ENCODE results near the gene TIMM10B.
A peak's percentile ranks its signal among the peaks of the same experiment; 100 is the strongest.

Gene TIMM10B, protein sequence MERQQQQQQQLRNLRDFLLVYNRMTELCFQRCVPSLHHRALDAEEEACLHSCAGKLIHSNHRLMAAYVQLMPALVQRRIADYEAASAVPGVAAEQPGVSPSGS

GRCh38 chr11:6481012-6481923, at the start of gene TIMM10B, which contains the start of gene ARFIP2:
TIMM10B (plus strand) TSS chr11:6481501; CDS start chr11:6481517, 16 bp downstream.
ARFIP2 (minus strand) TSS chr11:6481331; CDS start chr11:6480421, 910 bp downstream.
- peak; percentile 97 to 98 for DNase-seq

DNA sequence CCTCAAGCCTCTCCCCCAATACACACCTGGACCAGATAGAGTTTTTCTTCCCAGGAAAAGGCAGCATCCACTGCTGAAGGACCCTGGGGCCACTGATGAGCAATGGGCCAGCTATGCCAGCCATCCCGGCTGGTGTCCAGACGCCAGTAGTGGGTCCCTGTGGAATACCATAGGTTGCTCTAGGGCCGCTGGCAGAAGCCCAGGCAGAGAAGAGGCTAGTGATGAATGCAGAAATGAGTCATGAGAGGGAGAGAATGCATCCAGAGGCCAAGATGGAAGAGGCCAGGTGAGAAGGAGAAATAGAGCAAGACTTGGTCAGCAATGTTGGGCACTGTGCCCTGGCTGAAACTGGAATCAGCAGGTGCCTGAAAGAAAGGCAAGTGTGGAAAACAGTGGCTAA, 49.4 kb upstream of the TIMM10B start:
- no peak for DNase-seq

GRCh38 chr11:6433998-6434660, 47.2 kb upstream of the TIMM10B start:
- DNase-seq: no peak

GRCh38 chr11:6437423-6437822, 43.9 kb upstream of the TIMM10B start:
- DNase-seq: no peak

DNA sequence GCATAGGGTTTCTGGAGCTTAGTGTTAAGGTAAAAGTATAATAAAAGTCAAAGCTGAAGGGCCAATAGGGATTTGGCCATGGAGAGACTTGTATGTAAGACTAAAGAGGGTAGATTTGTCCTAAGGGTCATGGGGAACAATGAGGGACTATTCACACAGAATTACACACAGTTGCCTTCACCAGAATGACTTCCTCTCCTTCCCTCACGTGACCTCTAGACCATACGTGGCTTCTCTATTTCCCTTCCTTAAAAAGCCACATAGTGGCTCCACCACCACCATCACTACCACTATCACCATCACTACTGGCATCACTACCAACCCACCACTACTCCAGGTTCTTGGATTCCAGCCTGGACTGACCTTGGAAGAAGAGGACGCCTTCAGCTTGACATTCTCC, 43.3 kb upstream of the TIMM10B start:
- DNase-seq: peak; percentile 65 to 77

DNA sequence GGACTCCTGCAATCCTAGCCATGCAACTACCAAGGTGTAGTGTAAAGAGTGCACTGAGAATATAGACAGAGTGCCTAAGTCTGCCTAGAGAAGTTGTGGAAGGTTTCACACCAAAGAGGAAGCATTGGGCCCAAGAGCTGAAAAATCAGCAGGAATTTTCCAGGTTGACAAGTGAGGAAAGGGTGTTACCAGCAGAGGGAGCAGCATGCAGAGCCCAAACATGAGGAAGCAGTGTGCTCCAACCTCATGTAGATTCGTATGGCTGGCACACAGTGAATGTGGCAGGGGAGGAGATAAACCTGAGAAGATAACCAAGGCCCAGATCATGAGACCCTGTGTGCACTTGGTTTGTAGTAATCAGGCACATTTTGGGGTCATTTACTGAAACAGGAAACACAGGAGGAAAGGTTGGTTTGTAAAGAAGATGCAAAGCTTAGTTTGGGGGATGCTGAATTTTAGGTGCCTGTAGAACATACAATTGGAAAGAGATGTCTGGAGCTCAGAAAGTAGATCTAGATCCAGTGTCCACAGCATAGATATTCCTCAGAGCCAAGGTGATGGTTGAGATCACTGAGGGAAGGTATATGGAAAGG, 42.2 kb upstream of the TIMM10B start:
- DNase-seq: peak; percentile 70 to 76

- DNase-seq: no peak
These were observed 40.4 kb upstream of the TIMM10B start, which contains the start of gene HPX for GRCh38 chr11:6440906-6441358. HPX (minus strand) TSS chr11:6440987; CDS start chr11:6440963, 24 bp downstream.

DNA sequence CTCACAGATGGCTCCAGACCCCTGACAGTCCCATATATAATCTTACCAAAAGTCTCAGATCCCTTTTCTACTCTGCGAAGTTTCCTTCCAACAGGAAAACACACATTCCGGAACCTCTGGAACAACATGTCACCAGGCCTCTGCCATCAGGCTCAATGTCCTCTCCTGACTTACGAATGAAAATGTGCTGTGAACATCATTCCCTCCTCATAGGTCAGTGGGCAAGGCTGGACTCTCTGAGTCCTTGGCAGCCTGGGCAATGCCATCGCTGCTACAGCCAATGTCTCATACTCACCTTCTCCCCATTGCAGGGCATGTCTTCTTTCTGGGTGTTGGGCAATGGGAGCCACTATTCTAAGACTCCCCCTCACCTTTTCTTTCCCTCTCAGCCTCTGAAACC, 38.9 kb upstream of the TIMM10B start:
- no peak for DNase-seq

- peak; percentile 25 to 71 for DNase-seq
These were observed 37.9 kb upstream of the TIMM10B start for GRCh38 chr11:6443269-6444003.

GRCh38 chr11:6448574-6448973, 32.7 kb upstream of the TIMM10B start:
- DNase-seq: no peak

- DNase-seq: no peak
These were observed 29.1 kb upstream of the TIMM10B start for GRCh38 chr11:6452219-6452618.

GRCh38 chr11:6453152-6453551, 28.1 kb upstream of the TIMM10B start:
- DNase-seq: no peak

DNA sequence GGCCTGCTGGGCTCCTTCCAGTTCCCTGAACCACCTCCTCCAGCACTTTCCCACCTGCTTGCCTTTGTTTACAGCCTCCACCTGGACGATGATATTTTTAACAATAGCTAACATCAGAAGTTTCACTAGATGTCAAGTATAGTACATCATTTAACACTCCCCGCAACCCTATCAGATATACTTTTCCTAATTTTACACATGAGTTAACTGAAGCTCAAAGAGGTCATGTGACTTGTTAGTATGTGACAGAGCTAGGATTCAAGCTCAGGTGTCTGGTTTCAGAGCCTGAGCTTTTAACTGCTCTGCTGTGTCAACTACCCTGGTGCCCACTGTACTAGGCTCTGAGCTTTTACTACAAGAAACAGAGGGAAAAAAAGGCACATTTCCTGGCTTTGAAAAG, 26.2 kb upstream of the TIMM10B start:
- no peak for DNase-seq

DNA sequence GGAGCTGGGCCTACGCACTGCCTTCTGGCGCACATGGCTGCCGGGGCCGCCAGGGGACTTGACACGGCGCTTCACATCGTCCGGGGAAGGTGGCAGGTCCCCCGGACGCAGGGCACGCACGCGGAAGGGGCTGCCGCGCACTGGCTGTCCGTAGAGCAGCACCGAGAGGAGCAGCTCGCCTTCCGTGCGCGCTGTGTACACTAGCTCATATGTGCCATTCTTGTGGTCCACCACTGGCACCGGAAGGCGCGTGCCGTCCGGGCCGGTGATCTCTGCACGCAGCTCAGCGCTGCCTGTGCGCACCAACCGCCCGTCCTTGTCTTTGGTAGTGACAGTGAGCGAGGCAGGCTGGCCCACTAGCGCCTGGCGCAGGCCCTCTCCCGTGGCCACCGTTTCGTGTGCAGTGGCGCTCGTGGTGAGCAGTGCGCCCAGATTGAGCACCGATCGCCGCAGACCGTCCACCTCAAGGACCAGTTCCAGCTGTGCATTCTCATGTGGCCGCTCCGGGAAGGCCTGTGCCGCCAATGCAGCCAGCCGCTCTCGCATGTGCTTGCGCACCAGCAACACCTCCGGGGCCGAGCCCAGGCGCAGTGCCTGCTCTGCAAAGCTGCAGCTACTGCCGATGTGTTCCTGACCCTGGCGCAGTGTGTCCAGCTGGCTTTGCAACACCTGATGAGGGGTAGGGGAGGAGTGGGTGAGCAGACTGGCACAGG, 24.8 kb upstream of the TIMM10B start:
- DNase-seq: no peak

GRCh38 chr11:6457581-6458320, 23.6 kb upstream of the TIMM10B start:
- no peak for DNase-seq

DNA sequence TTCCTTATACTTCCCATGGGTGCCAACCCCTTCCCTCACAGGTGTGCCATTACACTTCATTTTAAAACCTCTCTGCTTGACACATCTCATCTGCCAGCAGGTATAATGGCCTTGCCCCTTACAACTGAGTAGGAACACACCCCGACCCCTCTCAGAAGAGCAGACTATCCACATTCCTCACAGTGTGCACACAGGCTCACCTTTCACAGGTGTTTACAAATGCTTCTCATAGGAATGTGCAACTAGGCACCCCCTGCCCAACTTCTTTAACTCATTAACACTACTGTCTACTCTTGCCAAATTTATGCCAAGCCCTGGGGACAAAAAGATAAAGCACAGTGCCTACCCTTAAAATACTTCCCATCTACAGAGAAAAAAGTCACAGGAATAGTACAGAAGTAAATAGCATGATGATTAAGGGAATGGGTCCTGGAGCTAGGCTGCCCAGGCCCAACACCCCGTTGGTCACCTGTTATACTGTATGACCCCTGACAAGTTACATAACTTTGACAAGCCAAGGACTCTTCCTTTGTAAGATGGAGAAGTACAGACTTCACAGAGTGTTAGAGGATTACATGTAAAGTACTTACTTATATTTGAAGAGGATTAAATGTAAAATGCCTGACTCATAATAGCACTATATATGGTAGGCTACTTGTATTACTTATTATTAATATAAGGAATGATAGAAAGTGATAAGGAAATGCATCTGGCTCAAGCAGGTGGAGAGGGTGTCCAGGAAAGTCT, 22.8 kb upstream of the TIMM10B start:
- DNase-seq: no peak

DNA sequence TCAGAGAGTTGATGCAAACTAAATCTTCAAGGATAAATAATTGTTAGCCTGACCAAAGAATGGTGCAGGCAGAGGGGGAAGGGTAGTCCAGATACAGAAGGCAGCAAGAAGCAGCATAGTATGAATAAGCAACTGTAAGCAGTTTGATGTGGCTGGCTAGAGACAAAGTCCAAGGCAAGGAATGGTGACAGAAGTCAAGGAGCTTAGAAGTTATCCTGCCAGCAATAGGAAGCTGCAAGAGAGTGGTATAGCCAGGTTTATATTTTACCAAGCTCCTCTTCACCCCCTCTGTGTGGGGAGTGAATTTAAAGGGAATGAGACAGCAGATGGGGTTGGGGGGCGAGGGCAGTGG, 22.2 kb upstream of the TIMM10B start:
- DNase-seq: no peak

DNA sequence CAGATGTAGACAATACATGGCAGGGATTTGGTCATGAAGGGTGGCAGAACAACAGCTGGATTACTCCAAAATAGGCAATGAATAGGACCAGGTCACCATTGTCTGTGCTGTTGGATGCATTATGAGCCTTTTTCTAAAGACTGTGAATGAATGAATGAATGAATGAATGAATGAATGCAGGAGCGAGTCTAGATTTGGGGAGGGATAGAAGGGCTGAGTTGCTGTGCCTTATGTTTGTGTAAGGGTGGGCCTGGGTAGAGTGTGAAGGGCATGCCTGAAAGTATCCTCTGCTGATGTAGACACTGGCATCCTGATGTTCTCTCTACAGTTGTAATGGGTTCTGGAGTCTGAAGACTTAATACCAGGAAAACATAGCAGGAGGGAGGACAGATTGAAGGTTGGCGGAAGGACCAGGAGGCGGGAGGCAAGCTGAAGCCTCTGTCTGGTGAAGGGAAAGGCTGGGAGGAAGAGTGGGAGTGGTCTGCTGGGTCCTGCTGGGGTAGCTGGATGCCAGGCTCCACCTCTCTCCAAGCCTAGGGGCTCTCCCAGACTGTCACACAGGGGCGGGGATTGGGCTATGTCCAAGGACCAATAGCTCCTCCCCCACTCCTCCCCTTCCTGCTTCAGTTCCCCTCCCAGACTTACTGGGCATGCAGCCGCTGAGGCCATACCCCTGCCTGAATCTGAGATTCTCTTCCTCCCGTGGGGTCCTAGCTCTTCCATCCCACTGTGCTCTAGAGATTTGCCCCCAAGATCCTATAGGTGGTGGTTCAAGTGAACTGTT, 12.4 kb upstream of the TIMM10B start:
- peak; percentile 72 to 81 for DNase-seq

DNA sequence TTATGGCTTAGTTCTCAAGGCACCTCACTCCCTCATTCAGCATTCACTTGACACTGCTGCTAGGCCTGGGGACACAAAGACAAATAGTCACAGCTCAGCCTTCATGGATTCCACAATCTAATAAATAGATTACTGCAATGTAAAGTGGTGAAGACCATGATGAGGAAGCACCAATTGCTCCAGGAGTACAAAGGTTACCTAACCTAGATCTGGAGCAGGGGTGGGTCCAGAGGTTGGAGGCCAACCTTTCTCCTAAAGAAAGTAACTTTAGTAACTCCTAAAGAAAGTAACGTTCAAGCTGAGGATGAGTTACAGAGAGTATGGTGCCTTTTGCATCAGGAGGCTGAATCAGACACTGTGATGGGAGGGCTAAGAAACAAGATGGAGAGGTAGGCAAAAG, 11.7 kb upstream of the TIMM10B start:
- DNase-seq: no peak

- DNase-seq: no peak
These were observed 8.4 kb upstream of the TIMM10B start for GRCh38 chr11:6472934-6473333.

Measured in inflammatory macrophage treated with lipopolysaccharide for 1 hour (primary cell).